Keratinocyte (primary cell): ENCODE data around the gene AFG1L. TPM values are rescaled to one million over a fixed set of nuclear protein-coding genes. Genes with fewer than 3 reads are reported as not detected.

Experiments used
- DNase-seq: peaks from one replicate; pipeline ENCODE4 v3.0.0-alpha.2; 2011; ENCODE audit warnings: low read depth, missing footprints, low spot score
- FAIRE-seq: peaks from 2 replicates; lab custom pipeline; 2011; peaks lifted over from hg19 to GRCh38; lab: Jason Lieb, UNC
- H2AFZ ChIP-seq: 2 replicates; pipeline ENCODE4 v1.6.0; 2012; ENCODE audit warnings: low read length, control low read depth, inconsistent platforms; ENCODE audit not compliant: control insufficient read depth
- H3K27ac ChIP-seq: 2 replicates; pipeline ENCODE4 v1.5.1; 2011; ENCODE audit warnings: low read length; ENCODE audit not compliant: control insufficient read depth, insufficient read depth
- H3K27me3 ChIP-seq: 3 replicates; pipeline ENCODE4 v1.6.0; 2011; ENCODE audit warnings: low read length; ENCODE audit not compliant: control insufficient read depth, insufficient read depth; ENCODE audit errors: extremely low read depth
- H3K36me3 ChIP-seq, 2 experiments: 2 replicates in 1 of 2; 3 replicates in 1 of 2; pipeline ENCODE4 v1.5.1; 2011; ENCODE audit warnings: low read length in 2 of 2, mild to moderate bottlenecking in 1 of 2; ENCODE audit not compliant: control insufficient read depth in 2 of 2, insufficient read depth in 2 of 2; ENCODE audit errors: extremely low read depth in 1 of 2
- H3K4me1 ChIP-seq: 3 replicates; pipeline ENCODE4 v1.5.1; 2011; ENCODE audit warnings: low read length; ENCODE audit not compliant: control insufficient read depth, insufficient read depth; ENCODE audit errors: extremely low read depth
- H3K4me2 ChIP-seq: 3 replicates; pipeline ENCODE4 v1.6.0; 2011; ENCODE audit warnings: low read depth, low read length; ENCODE audit not compliant: control insufficient read depth, insufficient read depth; ENCODE audit errors: extremely low read depth
- H3K4me3 ChIP-seq, 3 experiments: fragments of 200-600 bp in 1 of 3; sonication (generic) in 1 of 3; 2 replicates in 2 of 3; 3 replicates in 1 of 3; pipeline ENCODE4 v1.5.1; 2011 to 2016; ENCODE audit warnings: low read length in 3 of 3, mild to moderate bottlenecking in 3 of 3, control low read depth in 2 of 3, inconsistent platforms in 1 of 3, low read depth in 1 of 3, mixed read lengths in 1 of 3, mixed run types in 1 of 3, moderate library complexity in 1 of 3; ENCODE audit not compliant: control insufficient read depth in 2 of 3, insufficient read depth in 2 of 3; ENCODE audit errors: extremely low read depth in 1 of 3
- H3K79me2 ChIP-seq: 2 replicates; pipeline ENCODE4 v1.6.0; 2012; ENCODE audit warnings: low read length; ENCODE audit not compliant: control insufficient read depth, insufficient read depth
- H3K9ac ChIP-seq: 3 replicates; pipeline ENCODE4 v1.6.0; 2011; ENCODE audit warnings: low read length; ENCODE audit not compliant: control insufficient read depth, insufficient read depth; ENCODE audit errors: extremely low read depth
- H3K9me1 ChIP-seq: 3 replicates; pipeline ENCODE4 v1.6.0; 2011; ENCODE audit warnings: low read length; ENCODE audit not compliant: control insufficient read depth, insufficient read depth; ENCODE audit errors: extremely low read depth
- H3K9me3 ChIP-seq: 2 replicates; pipeline ENCODE4 v1.5.1; 2012; ENCODE audit warnings: low read depth, low read length; ENCODE audit not compliant: control insufficient read depth
- H4K20me1 ChIP-seq: 3 replicates; pipeline ENCODE4 v1.6.0; 2011; ENCODE audit warnings: low read length; ENCODE audit not compliant: control insufficient read depth, insufficient read depth; ENCODE audit errors: extremely low read depth
- EZH2 ChIP-seq: IDR thresholded peaks from one replicate; pipeline ENCODE4 v1.6.1; 2012; ENCODE audit warnings: inconsistent platforms, mild to moderate bottlenecking, low read length, moderate library complexity
- dilution Hi-C: fragments of 300-500 bp; cut with MboI; formaldehyde crosslinking; loops from one replicate; pipeline ENCODE4 v1.7.0; 2020; ENCODE audit warnings: low sequenced_read_pairs; ENCODE audit not compliant: extremely low pct_ligation_motif_present
- polyA plus RNA-seq, 5 experiments: library from polyadenylated mRNA; depleted of rRNA in 3 of 5; stranded (reverse) in 3 of 5; stranded (forward) in 1 of 5; unstranded in 1 of 5; fragments of >200 nt; gene quantifications; 1 replicate in 1 of 5; 2 replicates in 3 of 5; 3 replicates in 1 of 5; pipeline versions ENCODE4 v1.2.1 to v1.2.3, GENCODE V29; 2011 to 2012; ENCODE audit warnings: missing spikeins in 2 of 5, low read depth in 1 of 5, low replicate concordance in 1 of 5
- TF ChIP-seq, protein P1 (sequence below), 3 experiments: IDR thresholded peaks in 1 of 3; conservative IDR thresholded peaks in 1 of 3; optimal IDR thresholded peaks in 1 of 3; 2 replicates in 2 of 3; 3 replicates in 1 of 3; pipeline versions ENCODE3 to v1.5.1; 2011; ENCODE audit warnings: low read length in 3 of 3, mild to moderate bottlenecking in 3 of 3, moderate library complexity in 2 of 3, control low read depth in 1 of 3, inconsistent platforms in 1 of 3; ENCODE audit not compliant: insufficient read depth in 2 of 3; ENCODE audit errors: extremely low read depth in 1 of 3

AFG1L gene
- polyA plus RNA-seq, 1 donor (not counting 4 experiments of a cell fraction or from before 2014, with no cell fraction given): 3.1 TPM

GRCh38 chr6:108432143-108432542 is 137.3 kb downstream of the AFG1L start:
- Histone ChIP-seq H3K9me3 (no peaks in the 10 kb centered on the region), H2AFZ (no peak overlapping the region), H3K9ac (no peak overlapping the region), H3K4me2 (no peak overlapping the region), H3K79me2 (no peaks in the 10 kb centered on the region), H4K20me1 (no peaks in the 10 kb centered on the region), H3K27ac (no peak overlapping the region), H3K36me3 (no peaks in the 10 kb centered on the region), H3K27me3 (no peaks in the 10 kb centered on the region), H3K4me3 (no peak overlapping the region), H3K9me1 (no peaks in the 10 kb centered on the region), H3K4me1 (peaks cover 10% of the 10 kb centered on the region)
- TF ChIP-seq EZH2: no peak
- TF ChIP-seq, protein P1, sequence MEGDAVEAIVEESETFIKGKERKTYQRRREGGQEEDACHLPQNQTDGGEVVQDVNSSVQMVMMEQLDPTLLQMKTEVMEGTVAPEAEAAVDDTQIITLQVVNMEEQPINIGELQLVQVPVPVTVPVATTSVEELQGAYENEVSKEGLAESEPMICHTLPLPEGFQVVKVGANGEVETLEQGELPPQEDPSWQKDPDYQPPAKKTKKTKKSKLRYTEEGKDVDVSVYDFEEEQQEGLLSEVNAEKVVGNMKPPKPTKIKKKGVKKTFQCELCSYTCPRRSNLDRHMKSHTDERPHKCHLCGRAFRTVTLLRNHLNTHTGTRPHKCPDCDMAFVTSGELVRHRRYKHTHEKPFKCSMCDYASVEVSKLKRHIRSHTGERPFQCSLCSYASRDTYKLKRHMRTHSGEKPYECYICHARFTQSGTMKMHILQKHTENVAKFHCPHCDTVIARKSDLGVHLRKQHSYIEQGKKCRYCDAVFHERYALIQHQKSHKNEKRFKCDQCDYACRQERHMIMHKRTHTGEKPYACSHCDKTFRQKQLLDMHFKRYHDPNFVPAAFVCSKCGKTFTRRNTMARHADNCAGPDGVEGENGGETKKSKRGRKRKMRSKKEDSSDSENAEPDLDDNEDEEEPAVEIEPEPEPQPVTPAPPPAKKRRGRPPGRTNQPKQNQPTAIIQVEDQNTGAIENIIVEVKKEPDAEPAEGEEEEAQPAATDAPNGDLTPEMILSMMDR (optimal IDR thresholded peaks at IDR 0.05 in 1 of 3, IDR thresholded peaks at IDR 0.05 in 1 of 3, conservative IDR thresholded peaks at IDR 0.05 in 1 of 3; ENCODE audit: extremely low read depth in 1 of 3, insufficient read depth in 2 of 3, low read length in 3 of 3): no peak
- FAIRE-seq (no peak), DNase-seq (no peak)
- dilution Hi-C loops: no loop called here

- Histone ChIP-seq H3K4me1 (peaks cover 13% of the 10 kb centered on the region), H3K4me2 (no peak overlapping the region), H3K9me3 (no peaks in the 10 kb centered on the region), H4K20me1 (no peaks in the 10 kb centered on the region), H2AFZ (no peak overlapping the region), H3K9ac (no peak overlapping the region), H3K79me2 (no peaks in the 10 kb centered on the region), H3K36me3 (no peaks in the 10 kb centered on the region), H3K9me1 (no peaks in the 10 kb centered on the region), H3K4me3 (no peak overlapping the region), H3K27me3 (no peaks in the 10 kb centered on the region), H3K27ac (no peak overlapping the region)
- no peak for FAIRE-seq
- TF ChIP-seq, protein P1 (optimal IDR thresholded peaks at IDR 0.05 in 1 of 3, IDR thresholded peaks at IDR 0.05 in 1 of 3, conservative IDR thresholded peaks at IDR 0.05 in 1 of 3; ENCODE audit: extremely low read depth in 1 of 3, insufficient read depth in 2 of 3, low read length in 3 of 3): no peak
- TF ChIP-seq EZH2: no peak
- DNase-seq: no peak
- dilution Hi-C loops: no loop called here
Observed at GRCh38 chr6:108432792-108433191, 137.9 kb downstream of the AFG1L start.
